HG03095 (cell line): Measurements from ENCODE around the gene SLC12A3.

ENCODE experiments used
- ATAC-seq: cut with Tn5 transposase; IDR thresholded peaks from one replicate; pipeline ENCODE4 v1.9.1; 2021; ENCODE audit warnings: moderate library complexity; ENCODE audit not compliant: unreplicated experiment

The SLC12A3 gene, protein sequence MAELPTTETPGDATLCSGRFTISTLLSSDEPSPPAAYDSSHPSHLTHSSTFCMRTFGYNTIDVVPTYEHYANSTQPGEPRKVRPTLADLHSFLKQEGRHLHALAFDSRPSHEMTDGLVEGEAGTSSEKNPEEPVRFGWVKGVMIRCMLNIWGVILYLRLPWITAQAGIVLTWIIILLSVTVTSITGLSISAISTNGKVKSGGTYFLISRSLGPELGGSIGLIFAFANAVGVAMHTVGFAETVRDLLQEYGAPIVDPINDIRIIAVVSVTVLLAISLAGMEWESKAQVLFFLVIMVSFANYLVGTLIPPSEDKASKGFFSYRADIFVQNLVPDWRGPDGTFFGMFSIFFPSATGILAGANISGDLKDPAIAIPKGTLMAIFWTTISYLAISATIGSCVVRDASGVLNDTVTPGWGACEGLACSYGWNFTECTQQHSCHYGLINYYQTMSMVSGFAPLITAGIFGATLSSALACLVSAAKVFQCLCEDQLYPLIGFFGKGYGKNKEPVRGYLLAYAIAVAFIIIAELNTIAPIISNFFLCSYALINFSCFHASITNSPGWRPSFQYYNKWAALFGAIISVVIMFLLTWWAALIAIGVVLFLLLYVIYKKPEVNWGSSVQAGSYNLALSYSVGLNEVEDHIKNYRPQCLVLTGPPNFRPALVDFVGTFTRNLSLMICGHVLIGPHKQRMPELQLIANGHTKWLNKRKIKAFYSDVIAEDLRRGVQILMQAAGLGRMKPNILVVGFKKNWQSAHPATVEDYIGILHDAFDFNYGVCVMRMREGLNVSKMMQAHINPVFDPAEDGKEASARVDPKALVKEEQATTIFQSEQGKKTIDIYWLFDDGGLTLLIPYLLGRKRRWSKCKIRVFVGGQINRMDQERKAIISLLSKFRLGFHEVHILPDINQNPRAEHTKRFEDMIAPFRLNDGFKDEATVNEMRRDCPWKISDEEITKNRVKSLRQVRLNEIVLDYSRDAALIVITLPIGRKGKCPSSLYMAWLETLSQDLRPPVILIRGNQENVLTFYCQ

GRCh38 chr16:56864960-56865359 is at the start of gene SLC12A3:
Gene SLC12A3 (plus strand): TSS chr16:56865207. CDS start chr16:56865236, 29 bp downstream.
- ATAC-seq = no peak

DNA sequence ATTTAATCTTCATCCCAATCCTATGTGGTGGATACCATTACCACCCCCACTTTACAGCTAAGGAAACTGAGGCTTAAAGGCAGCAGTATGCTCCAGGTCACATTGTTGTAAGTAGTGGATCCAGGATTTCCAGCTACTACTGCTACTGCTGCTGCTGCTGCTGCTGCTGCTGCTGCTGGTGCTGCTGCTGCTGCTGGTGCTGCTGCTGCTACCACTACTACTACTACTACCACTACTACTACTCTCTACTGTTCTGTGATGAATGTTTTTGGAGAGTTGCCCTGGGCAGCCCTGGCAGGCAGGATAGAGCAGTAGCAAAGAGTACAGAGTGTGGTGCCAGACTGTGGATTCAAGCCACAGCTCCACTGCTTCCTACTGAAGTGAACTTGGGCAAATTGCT is 49.3 kb upstream of the SLC12A3 start:
- ATAC-seq = no peak

- ATAC-seq = no peak
Measured at GRCh38 chr16:56817056-56817455, 48.0 kb upstream of the SLC12A3 start.

DNA sequence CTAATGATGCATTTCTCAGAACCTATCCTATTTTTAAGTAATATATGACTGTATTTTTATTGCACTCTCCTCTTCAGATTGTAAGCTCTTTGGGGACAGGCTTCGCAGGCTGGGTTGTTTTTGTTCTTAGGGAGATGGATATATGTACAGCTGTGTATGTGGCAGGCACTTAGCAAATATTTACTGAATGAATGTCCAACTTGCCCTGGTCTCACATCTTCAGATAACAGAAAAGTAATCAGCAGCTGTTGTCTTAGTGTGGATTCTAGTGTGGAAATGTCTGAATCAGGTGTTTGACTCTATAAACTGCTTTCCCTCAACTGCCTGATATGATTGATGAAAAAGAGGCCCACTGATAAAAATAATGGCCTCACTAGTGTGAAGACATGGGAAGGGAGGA is 47.1 kb upstream of the SLC12A3 start:
- no peak for ATAC-seq

GRCh38 chr16:56823081-56823733 is 41.8 kb upstream of the SLC12A3 start:
- no peak for ATAC-seq

DNA sequence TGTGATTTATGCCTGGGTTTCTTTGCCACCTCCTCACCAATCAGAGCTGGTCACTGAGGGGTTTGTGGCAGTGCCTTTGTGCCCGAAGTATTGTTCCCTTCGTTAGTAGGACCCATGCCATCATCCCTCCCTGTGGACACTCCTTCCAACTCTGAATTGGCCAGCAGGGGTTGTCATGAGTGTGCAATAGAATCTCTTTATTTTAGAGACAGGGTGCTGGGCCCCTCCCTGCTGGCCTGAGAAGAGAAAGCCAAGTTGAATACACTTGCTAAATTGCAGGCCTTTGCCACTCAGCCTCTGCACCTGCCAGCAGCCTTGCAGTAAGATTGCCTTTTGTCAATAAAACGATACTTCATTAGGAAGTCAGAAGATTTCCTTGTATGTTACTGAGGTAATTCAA is 40.7 kb upstream of the SLC12A3 start:
- ATAC-seq = no peak

DNA sequence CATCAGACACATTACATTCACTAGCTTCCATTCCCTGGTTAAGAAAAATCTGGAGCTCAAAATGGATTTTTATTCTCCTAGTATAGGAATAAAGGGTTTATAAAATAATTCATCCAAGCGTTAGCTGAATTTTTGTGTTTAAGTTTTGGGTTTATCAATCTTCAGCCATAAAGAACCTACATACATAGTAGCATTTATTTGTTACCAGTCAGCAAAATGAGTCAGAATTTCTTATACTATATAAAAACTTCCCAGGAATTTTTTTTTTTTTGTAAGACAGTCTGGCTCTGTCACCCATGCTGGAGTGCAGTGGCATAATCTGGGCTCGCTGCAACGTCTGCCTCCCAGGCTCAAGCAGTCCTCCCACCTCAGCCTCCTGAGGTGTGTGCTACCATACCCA is 40.2 kb upstream of the SLC12A3 start:
- no peak for ATAC-seq

- no peak for ATAC-seq
Measured at GRCh38 chr16:56825826-56826225, 39.2 kb upstream of the SLC12A3 start.

DNA sequence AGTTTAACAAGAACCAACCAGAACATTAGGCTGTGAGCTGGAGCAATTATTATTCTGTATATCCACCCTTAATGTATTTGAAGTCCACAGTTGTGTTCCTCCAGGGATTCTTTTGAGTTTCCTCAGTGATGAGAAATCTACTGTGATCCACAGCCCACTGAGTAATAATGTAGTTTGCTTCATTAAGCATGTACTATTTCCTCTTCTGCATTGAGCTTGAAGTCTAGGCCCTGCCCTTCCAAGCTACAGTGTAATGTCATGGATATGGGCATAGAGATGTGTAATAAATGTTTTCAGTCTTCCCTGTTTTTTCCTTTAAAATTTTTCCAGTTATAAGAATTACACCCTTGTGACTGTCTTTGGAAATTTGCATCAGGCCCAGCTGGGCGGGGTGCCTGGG is 36.4 kb upstream of the SLC12A3 start:
- no peak for ATAC-seq

DNA sequence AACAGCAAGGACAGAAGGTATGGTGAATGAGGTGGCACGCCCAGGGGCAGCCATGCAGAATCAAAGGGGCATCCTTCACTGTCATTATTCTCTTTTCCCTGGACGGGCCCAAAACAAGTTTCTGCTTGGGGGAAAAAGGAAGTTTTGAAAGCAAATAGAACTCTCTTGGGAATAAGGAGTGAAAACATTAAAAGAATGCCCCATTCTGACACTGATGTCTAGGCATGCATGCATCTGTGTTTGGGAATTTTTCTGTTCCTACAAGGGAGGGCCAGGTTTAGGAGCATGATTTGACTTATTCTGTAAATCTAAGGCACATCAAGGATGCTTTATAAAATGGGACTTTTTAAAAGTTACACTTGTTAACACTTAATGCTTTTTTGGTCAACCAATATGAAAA is 34.3 kb upstream of the SLC12A3 start:
- no peak for ATAC-seq

DNA sequence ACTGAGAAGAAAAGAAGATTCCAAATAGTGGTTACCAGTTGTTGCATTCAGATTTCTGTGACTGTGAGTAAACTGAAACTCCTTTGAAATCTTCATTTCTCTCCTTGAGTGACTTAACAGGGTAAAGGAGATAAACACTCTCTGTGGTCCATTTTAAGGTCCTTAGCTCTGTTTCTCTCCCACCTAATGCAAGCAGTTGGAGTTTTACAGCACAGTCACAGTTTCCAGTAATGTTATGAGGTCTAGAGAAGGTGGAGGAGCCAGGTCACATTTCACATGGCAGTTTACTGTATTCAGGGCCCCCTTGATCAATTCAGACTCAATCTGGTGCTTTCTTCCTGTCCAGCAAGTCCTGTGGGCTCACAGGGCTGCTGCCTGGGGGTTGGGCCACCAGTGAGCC is 32.2 kb upstream of the SLC12A3 start:
- no peak for ATAC-seq

- ATAC-seq = no peak
Measured at GRCh38 chr16:56833243-56833970, 31.6 kb upstream of the SLC12A3 start.

GRCh38 chr16:56835320-56835719 is 29.7 kb upstream of the SLC12A3 start:
- ATAC-seq = no peak

GRCh38 chr16:56836410-56837230 is 28.4 kb upstream of the SLC12A3 start:
- ATAC-seq = no peak

DNA sequence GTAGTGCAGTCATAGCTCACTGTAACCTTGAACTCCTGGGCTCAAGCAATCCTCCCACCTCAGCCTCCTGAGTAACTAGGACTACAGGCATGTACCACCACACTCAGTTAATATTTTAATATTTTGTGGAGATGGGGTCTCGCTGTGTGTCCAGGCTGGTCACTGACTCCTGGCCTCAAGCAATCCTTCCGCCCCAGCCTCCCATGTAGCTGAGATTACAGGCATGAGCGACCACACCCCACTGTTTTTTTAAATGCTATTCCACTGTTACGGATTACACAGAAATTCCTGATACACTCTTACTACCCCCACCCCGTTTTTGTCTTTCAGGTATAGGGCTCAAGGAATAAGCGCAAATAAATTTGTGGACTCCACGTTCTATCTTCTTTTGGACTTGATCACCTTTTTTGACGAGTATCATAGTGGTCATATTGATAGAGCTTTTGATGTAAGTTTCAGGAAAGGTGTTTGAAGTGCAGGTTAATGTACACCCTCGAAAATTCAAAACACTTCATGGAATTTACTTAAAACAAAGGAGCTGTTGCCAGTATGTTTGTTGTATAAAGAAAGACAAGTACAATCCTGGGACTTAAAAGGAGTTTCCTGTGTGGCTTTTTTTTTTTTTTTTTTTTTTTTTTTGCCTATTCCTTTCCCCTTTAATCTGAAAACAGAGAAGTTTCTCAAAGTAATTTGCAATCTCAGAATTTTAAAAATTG is 26.2 kb upstream of the SLC12A3 start:
- ATAC-seq = no peak

DNA sequence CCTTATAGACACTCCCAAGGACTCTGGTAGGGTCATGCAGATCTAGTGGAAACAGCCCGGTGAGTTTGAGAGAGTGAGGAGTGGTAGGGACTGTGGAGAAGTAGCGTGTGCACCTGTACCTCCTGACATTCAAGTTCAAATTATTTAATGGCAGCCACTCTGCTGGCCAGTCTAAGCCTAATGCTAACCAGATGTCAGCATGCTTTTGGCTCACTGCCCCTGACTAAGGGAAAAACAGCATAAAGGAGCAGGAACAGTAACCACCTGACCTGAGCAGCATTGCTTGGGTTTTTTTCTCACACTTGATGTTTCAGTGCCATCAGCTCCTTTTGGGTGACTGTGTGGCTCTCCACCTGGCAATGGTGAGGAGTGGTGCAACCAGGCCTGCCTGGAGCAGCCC is 23.8 kb upstream of the SLC12A3 start:
- no peak for ATAC-seq

GRCh38 chr16:56841659-56842058 is 23.3 kb upstream of the SLC12A3 start:
- no peak for ATAC-seq

GRCh38 chr16:56842133-56842532 is 22.9 kb upstream of the SLC12A3 start:
- ATAC-seq = no peak

DNA sequence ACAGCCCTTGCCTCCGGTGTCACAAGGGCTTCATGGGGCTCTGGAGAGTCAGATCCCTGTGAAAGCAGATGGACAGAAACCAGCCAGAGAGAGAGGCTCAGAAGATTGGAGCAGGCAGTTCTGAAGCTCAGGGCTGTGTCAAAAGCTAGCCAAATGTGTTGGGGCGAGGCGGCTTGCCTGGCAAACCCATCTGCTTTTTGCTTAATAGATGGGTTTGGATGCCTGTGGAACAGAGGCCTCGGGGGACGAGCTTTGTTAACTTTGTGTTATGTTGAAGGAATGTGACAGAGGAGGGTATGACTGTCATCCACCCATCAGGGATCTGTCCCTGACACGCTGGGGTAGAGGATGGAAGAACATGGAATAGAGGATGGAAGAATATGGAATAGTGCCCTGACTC is 21.0 kb upstream of the SLC12A3 start:
- ATAC-seq = no peak
